Kidney epithelial cell (primary cell): ENCODE results near the gene WFIKKN1. TPM values are rescaled to one million over a fixed set of nuclear protein-coding genes. Genes with fewer than 3 reads are reported as not detected.
A peak's percentile ranks its signal among the peaks of the same experiment; 100 is the strongest.

ENCODE experiments used
- DNase-seq: peaks from one replicate; pipeline ENCODE4 v3.0.0-alpha.2; 2010; ENCODE audit warnings: low read depth
- H3K27me3 ChIP-seq: 2 replicates; pipeline ENCODE4 v1.6.0; 2011; ENCODE audit warnings: low read length; ENCODE audit not compliant: control insufficient read depth, insufficient read depth
- H3K36me3 ChIP-seq: 2 replicates; pipeline ENCODE4 v1.5.1; 2011; ENCODE audit warnings: low read length; ENCODE audit not compliant: control insufficient read depth, insufficient read depth
- H3K4me3 ChIP-seq: 2 replicates; pipeline ENCODE4 v1.5.1; 2011; ENCODE audit warnings: low read depth, mild to moderate bottlenecking, control low read depth, low read length
- total RNA-seq: library from RNA; depleted of rRNA; stranded (reverse); fragments of >200 nt; gene quantifications from 2 replicates; pipeline ENCODE4 v1.2.3, GENCODE V29; 2015
- TF ChIP-seq, protein P1 (sequence below): IDR thresholded peaks from 2 replicates; pipeline ENCODE4 v1.5.1; 2011; ENCODE audit warnings: mild to moderate bottlenecking, moderate library complexity, low read length, control low read depth, inconsistent platforms; ENCODE audit not compliant: insufficient read depth, poor library complexity, severe bottlenecking

The WFIKKN1 gene
- total RNA-seq, 1 donor from 2014 or later: 0.08 TPM

GRCh38 chr16:668519-669171 is 37.9 kb downstream of the WFIKKN1 start:
- TF ChIP-seq, protein P1, sequence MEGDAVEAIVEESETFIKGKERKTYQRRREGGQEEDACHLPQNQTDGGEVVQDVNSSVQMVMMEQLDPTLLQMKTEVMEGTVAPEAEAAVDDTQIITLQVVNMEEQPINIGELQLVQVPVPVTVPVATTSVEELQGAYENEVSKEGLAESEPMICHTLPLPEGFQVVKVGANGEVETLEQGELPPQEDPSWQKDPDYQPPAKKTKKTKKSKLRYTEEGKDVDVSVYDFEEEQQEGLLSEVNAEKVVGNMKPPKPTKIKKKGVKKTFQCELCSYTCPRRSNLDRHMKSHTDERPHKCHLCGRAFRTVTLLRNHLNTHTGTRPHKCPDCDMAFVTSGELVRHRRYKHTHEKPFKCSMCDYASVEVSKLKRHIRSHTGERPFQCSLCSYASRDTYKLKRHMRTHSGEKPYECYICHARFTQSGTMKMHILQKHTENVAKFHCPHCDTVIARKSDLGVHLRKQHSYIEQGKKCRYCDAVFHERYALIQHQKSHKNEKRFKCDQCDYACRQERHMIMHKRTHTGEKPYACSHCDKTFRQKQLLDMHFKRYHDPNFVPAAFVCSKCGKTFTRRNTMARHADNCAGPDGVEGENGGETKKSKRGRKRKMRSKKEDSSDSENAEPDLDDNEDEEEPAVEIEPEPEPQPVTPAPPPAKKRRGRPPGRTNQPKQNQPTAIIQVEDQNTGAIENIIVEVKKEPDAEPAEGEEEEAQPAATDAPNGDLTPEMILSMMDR: no peak
- DNase-seq: no peak
- no peaks in the 10 kb centered on the region for H3K36me3 ChIP-seq
- peak overlapping the region; percentile 100 for H3K4me3 ChIP-seq
- H3K27me3 ChIP-seq: no peaks in the 10 kb centered on the region

- Histone ChIP-seq H3K36me3 (no peaks in the 10 kb centered on the region), H3K4me3 (no peak overlapping the region), H3K27me3 (no peaks in the 10 kb centered on the region)
- TF ChIP-seq, protein P1: no peak
- no peak for DNase-seq
Measured at GRCh38 chr16:669666-670065, 38.9 kb downstream of the WFIKKN1 start.

DNA sequence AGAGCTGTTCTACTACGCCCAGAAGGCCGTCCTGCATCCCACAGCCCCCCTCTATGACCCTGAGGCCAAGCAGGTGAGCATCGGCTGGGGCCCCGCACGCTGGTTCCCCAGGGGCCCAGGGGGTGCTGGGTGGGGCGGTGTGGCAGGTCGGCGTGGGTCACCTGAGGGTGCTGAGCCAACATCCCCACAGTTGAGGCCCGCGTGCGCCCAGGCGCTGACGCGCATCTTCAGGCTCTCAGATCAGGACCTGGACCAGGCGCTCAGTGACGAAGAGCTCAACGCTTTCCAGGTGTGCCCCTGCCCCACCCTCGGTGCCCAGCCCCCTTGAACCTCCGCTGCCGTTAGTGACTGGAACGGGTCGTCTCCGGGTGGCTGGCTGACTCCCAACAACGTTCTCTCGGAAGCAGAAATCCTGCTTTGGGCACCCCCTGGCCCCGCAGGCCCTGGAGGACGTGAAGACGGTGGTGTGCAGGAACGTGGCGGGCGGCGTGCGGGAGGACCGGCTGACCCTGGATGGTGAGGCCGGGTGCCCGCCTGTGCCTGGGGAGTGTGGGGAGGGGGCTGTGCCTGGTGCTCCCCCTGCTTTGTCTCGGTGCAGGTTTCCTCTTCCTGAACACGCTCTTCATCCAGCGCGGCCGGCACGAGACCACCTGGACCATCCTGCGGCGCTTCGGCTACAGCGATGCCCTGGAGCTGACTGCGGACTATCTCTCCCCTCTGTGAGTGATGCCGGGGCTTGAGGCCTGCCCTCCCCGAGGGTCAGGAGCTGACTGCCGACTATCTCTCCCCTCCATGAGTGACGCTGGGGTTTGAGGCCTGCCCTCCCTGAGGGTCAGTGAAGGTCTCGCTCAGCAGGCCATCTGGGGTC is 39.9 kb downstream of the WFIKKN1 start:
- Histone ChIP-seq H3K4me3 (no peak overlapping the region), H3K36me3 (no peaks in the 10 kb centered on the region), H3K27me3 (peaks cover 2% of the 10 kb centered on the region)
- TF ChIP-seq, protein P1: no peak
- DNase-seq: no peak

DNA sequence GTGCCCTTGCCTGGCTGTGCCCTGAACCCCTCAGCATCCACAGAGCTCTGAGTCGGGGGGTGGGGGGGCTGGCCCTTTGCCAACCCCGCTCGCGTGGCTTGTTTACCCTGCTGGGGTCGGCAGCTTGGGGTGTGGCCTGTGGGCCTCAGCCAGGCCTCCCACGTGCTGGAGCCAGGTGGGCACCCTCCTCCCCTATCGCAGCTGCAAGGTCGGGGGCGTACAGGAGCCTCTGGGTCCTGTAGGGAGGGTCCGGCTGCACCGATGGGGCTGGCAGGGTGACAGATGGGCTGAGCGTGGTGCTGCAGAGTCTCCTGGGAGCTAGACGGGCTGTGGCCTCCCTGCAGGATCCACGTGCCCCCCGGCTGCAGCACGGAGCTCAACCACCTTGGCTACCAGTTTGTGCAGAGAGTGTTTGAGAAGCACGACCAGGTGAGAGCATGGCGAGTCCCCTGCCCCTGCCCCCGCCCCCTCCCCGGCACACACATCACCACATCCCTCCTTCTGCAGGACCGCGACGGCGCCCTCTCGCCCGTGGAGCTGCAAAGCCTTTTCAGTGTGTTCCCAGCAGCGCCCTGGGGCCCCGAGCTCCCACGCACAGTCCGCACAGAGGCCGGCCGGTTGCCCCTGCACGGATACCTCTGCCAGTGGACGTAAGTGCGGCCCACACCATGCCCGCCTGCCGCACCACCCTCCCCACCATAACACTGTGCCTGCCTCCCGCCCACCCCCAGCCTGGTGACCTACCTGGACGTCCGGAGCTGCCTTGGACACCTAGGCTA is 40.8 kb downstream of the WFIKKN1 start:
- TF ChIP-seq, protein P1: no peak
- Histone ChIP-seq H3K36me3 (no peaks in the 10 kb centered on the region), H3K4me3 (no peak overlapping the region), H3K27me3 (peaks cover 9% of the 10 kb centered on the region)
- no peak for DNase-seq

DNA sequence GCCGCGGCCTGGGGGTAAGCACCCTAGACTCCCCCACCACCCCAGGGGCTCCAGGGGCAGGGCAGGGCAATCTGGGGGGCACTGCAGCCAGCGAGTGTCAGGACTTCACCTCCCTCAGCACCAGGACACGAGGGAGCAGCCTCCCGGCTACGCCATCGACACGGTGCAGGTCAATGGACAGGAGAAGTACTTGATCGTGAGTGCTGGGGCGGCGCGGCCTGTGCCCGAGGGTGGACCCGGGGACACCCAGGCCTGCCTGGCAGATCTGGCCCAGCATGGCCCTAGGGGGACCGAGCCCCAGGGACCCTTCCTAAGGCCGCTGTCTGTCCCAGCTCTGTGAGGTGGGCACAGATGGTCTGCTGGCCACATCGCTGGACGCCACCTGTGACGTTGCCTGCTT is 41.6 kb downstream of the WFIKKN1 start:
- Histone ChIP-seq H3K27me3 (peaks cover 15% of the 10 kb centered on the region), H3K36me3 (no peaks in the 10 kb centered on the region), H3K4me3 (no peak overlapping the region)
- TF ChIP-seq, protein P1: no peak
- DNase-seq: no peak
